ENCODE measurements around the gene PPM1L. TPM values are rescaled to one million over a fixed set of nuclear protein-coding genes. Genes with fewer than 3 reads are reported as not detected.

The PPM1L gene
- total RNA-seq, 1 experiment from 2014 or later = 7.3 TPM

GRCh38 chr3:160828880-160829279 is 72.8 kb downstream of the PPM1L start:
- no peak for DNase-seq
- H3K9me3 ChIP-seq (ENCODE audit: control insufficient read depth, low read depth, low read length) = no peaks in the 10 kb centered on the region
- H3K4me1 Mint-ChIP-seq = peaks cover 6 to 21% of the 10 kb centered on the region in 2 experiments
- no peak overlapping the region for H3K56ac ChIP-seq (ENCODE audit: insufficient read length, low read depth, low read length)
- 0 out of 7 replicates have a peak overlapping the region, but pooled peaks of 1 of the 3 experiments have one; percentile 8 for H3K27ac Mint-ChIP-seq
- H3K4me1 ChIP-seq (ENCODE audit: insufficient read depth, low read length) = no peaks in the 10 kb centered on the region; the same call in 1 of the 2 replicates
- no peak overlapping the region for H3K4ac ChIP-seq (ENCODE audit: low read depth, low read length)
- no peak overlapping the region for H2BK20ac ChIP-seq (ENCODE audit: low read depth, low read length, poor library complexity, severe bottlenecking)
- H2BK120ac ChIP-seq (ENCODE audit: low read depth, low read length, poor library complexity, severe bottlenecking) = no peak overlapping the region
- H3K79me2 ChIP-seq (ENCODE audit: insufficient read depth, low read length) = no peaks in the 10 kb centered on the region
- H2BK12ac ChIP-seq (ENCODE audit: insufficient read length, low read depth, low read length) = no peak overlapping the region
- H2AK5ac ChIP-seq (ENCODE audit: insufficient read length, low read length) = no peak overlapping the region
- H2BK15ac ChIP-seq (ENCODE audit: low read depth, low read length) = no peak overlapping the region
- H3K9me3 Mint-ChIP-seq = peaks cover 5 to 7% of the 10 kb centered on the region in 2 experiments; a peak in 4 of 5 replicates
- no peak overlapping the region for H3K14ac ChIP-seq (ENCODE audit: insufficient read depth, low read length)
- H4K20me1 ChIP-seq (ENCODE audit: control insufficient read depth, insufficient read depth, insufficient read length) = no peaks in the 10 kb centered on the region
- no peak overlapping the region for H4K91ac ChIP-seq (ENCODE audit: insufficient read length, low read depth, low read length)
- no peaks in the 10 kb centered on the region for H3K27me3 Mint-ChIP-seq (ENCODE audit: low read depth)
- no peaks in the 10 kb centered on the region for H3K23me2 ChIP-seq (ENCODE audit: insufficient read length, low read depth, low read length, poor library complexity, severe bottlenecking)
- no peak for TF ChIP-seq CTCF (conservative IDR thresholded peaks at IDR 0.05)
- H3K4me2 ChIP-seq (ENCODE audit: insufficient read depth, insufficient read length, low read length) = no peak overlapping the region
- H3K79me1 ChIP-seq (ENCODE audit: insufficient read depth, low read depth, low read length, poor library complexity, severe bottlenecking) = no peaks in the 10 kb centered on the region
- H3K27ac ChIP-seq (ENCODE audit: insufficient read length, low read depth, low read length) = no peak overlapping the region
- no peak overlapping the region for H2AFZ ChIP-seq (ENCODE audit: low read length)
- no peak overlapping the region for H4K8ac ChIP-seq (replicated peaks; ENCODE audit: insufficient read length, low read depth, low read length)
- WGBS (ENCODE audit: extremely low coverage, insufficient read length, low lambda C conversion rate) = no CpG with 5 or more reads among the region's 3 CpGs
- no peak overlapping the region for H4K5ac ChIP-seq (ENCODE audit: insufficient read length, low read depth, low read length)
- peaks cover 0 to 4% (median 0%) of the 10 kb centered on the region in 3 experiments; a peak in 1 of 7 replicates for H3K36me3 Mint-ChIP-seq (ENCODE audit: insufficient read depth in 1 of 3, low read depth in 3 of 3)
- H3K23ac ChIP-seq (ENCODE audit: insufficient read length, low read depth, low read length) = no peak overlapping the region
- no peak overlapping the region for H3K18ac ChIP-seq (ENCODE audit: insufficient read length, low read depth, low read length)
- no peaks in the 10 kb centered on the region for H3K27me3 ChIP-seq (ENCODE audit: insufficient read depth, low read length)
- H3K9ac ChIP-seq (ENCODE audit: extremely low read depth, insufficient read length, low read length) = no peak overlapping the region
- H3K4me3 Mint-ChIP-seq = no peak overlapping the region
- H2BK5ac ChIP-seq (ENCODE audit: insufficient read length, low read length) = no peak overlapping the region
- H3T11ph ChIP-seq (ENCODE audit: low read length) = no peak overlapping the region
